Thymus (tissue), 11 donors: Measurements from ENCODE around the gene MFGE8. TPM values are rescaled to one million over a fixed set of nuclear protein-coding genes. Genes with fewer than 3 reads are reported as not detected.
"Not testable (repeated sequence)": the region's sequence is repeated elsewhere in the genome, so short reads cannot be mapped to it uniquely, and the experiment has no call there.

Experiments used
- DNase-seq, 9 donors: peaks; one replicate each; pipeline ENCODE4 v3.0.0-alpha.2; 2013; ENCODE audit warnings: low spot score in 9 of 9, low read depth in 6 of 9, missing footprints in 1 of 9
- H3K27ac ChIP-seq, 2 donors: one replicate each; pipeline ENCODE4 v1.5.1; 2013; ENCODE audit warnings: control low read depth in 1 of 2, low read depth in 1 of 2, low read length in 1 of 2, mild to moderate bottlenecking in 1 of 2, moderate library complexity in 1 of 2
- H3K27me3 ChIP-seq, 2 donors: one replicate each; pipeline ENCODE4 v1.5.1; 2013; ENCODE audit warnings: low read length in 1 of 2; ENCODE audit not compliant: control insufficient read depth in 2 of 2, insufficient read depth in 1 of 2
- H3K36me3 ChIP-seq, 2 donors: one replicate each; pipeline ENCODE4 v1.5.1; 2013; ENCODE audit warnings: low read length in 1 of 2, mild to moderate bottlenecking in 1 of 2, moderate library complexity in 1 of 2; ENCODE audit not compliant: control insufficient read depth in 2 of 2, insufficient read depth in 2 of 2
- H3K4me1 ChIP-seq, 2 donors: one replicate each; pipeline ENCODE4 v1.5.1; 2013; ENCODE audit warnings: low read length in 2 of 2; ENCODE audit not compliant: control insufficient read depth in 2 of 2, insufficient read depth in 2 of 2
- H3K4me3 ChIP-seq, 2 donors: one replicate each; pipeline ENCODE4 v1.5.1; 2013; ENCODE audit warnings: low read length in 2 of 2, control low read depth in 1 of 2, mild to moderate bottlenecking in 1 of 2
- H3K9me3 ChIP-seq, 2 donors: one replicate each; pipeline ENCODE4 v1.5.1; 2013; ENCODE audit warnings: low read length in 1 of 2, mild to moderate bottlenecking in 1 of 2; ENCODE audit not compliant: control insufficient read depth in 2 of 2, insufficient read depth in 1 of 2
- WGBS: extraction: QIAGEN DNeasy Blood & Tissue Kit; methylation state at CpG from one replicate; pipeline ENCODE4 v1.1.7; 2013; 5-methylcytosine and 5-hydroxymethylcytosine counted together
- polyA plus RNA-seq: library from polyadenylated mRNA; stranded (reverse); fragments of 200-250 nt; gene quantifications from one replicate; pipeline ENCODE4 v1.2.3, GENCODE V29; 2013
- total RNA-seq: library from RNA; stranded (reverse); fragments of 120-200 nt; gene quantifications from one replicate; pipeline ENCODE4 v1.2.4, GENCODE V29; 2013
- donor health status: healthy.

The MFGE8 gene
- total and polyA plus RNA-seq, 2 donors, result 21.8 to 84.9 TPM

DNA sequence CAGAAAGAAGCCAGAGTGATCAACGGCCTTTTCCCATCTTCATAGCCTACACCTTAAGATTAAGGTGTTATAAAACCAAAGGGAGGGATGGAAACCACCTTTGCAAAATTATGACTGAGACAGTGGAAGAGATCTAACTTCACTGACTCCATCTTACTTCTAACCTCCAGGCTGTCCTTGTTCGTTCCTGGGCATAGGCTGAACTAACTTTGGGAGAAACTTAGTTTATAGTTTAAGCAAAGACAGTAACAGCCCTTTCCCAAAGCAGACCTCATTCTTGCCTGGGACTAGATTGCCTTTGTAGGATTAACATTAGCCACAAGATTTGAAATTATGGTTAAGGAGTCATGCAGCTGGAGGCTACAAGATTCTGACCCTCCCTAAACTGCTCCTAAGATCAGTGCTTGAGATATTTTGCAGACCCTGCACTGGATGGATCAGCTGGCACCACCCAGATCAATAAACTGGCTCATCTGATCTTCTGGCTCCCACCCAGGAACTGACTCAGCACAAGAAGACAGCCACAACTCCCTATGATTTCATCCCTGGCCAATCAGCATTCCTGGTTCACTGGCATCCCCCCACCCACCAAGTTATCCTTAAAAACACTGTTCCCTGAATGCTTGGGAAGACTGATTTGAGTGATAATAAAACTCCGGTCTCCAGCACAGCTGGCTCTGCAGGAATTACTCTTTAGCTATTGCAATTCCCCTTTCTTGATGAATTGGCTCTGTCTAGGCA lies 16.3 kb upstream of the MFGE8 start:
- H3K9me3 ChIP-seq, H3K36me3 ChIP-seq, H3K4me3 ChIP-seq, H3K4me1 ChIP-seq, H3K27ac ChIP-seq, H3K27me3 ChIP-seq, DNase-seq: not testable (repeated sequence)
- 87% methylated on average over 3 of the region's 3 CpGs for WGBS

DNA sequence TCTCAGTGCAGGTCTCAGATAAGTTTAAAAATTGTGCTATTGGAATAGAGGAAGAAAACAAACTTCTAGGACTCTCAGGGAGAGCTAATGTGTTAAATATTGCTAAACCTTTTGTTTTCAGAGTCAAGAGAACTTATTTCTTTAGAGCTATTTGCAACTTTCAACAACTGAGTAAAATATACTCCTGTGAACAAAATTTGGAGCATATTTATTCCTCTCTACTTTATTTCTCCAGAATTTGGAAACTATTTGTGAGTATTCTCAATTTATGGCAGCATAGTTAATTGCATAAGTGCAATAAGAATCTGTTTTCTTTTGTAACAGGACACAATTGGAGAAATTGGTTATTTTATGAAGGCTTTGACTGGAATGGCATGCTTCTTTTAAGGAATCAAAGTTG lies 15.0 kb upstream of the MFGE8 start:
- H3K36me3 ChIP-seq, H3K9me3 ChIP-seq, DNase-seq, H3K4me3 ChIP-seq, H3K4me1 ChIP-seq, H3K27me3 ChIP-seq, H3K27ac ChIP-seq: not testable (repeated sequence)

DNA sequence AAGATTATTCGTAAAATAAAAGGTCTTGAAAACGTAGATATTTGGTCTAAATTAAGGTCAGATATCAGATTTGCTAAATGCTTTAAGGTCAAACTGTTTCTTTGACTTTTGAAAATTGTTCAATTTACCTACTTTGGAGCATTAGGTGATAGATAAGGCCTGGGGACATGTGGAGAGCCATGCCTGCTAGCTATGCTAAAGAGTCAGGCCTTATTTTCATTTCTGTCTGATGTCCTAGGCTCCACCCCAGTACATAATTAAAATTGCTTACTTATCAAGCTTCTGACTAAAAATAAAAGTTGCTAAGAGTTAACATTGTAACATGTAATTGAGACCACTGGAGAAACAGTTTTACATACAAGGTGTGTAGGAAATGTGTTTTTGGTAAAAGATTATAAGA lies 12.5 kb upstream of the MFGE8 start:
- H3K9me3 ChIP-seq, H3K4me1 ChIP-seq, H3K36me3 ChIP-seq, H3K4me3 ChIP-seq, H3K27me3 ChIP-seq, DNase-seq, H3K27ac ChIP-seq: not testable (repeated sequence)
- WGBS, result 93% methylated on average over 2 of the region's 2 CpGs

DNA sequence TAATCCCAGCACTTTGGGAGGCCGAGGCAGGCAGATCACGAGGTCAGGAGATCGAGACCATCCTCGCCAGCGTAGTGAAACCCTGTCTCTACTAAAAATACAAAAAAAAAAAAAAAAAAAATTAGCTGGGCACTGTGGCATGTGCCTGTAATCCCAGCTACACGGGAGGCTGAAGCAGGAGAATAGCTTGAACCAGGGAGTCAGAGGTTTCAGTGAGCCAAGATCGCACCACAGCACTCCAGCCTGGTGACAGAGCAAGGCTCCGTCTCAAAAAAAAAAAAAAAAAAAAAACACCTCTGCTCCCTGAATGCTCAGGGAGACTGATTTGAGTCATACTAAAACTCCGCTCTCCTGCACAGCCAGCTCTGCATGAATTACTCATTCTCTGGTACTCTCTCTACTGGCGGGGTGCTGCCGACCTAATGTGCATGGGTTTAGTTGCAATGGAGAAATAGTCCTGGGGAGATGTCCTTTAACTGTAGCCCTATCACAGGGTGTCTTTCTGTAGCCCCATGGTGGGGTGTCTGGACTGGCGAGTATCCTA lies 7.8 kb upstream of the MFGE8 start:
- not testable (repeated sequence) for H3K27ac ChIP-seq
- 97% methylated on average over 12 of the region's 12 CpGs for WGBS

DNA sequence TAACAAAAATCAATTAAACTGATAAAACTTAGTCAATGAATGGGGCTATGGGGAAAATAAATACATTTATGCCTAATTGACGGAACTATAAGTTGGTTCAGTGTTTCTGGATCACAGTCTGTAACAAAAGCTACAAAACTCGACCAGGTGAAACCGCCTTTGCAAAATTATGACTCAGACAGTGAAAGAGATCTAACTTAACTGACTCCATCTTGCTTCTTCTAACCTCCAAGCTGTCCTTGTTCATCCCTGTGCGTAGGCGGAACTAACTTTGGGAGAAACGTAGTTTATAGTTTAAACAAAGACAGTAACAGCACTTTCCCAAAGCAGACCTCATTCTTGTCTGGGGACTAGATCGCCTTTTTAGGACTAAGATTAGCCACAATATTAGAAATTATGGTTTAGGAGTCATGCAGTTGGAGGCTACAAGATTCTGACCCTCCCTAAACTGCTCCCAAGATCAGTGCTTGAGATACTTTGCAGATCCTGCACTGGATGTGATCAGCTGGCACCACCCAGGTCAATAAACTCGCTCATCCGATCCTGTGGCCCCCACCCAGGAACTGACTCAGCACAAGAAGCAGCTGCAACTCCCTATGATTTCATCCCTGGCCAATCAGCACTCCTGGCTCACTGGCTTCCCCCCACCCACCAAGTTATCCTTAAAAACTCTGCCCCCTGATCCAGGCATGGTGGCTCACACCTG lies 7.2 kb upstream of the MFGE8 start:
- Histone ChIP-seq H3K4me1 (no peaks in the 10 kb centered on the region), H3K9me3 (no peaks in the 10 kb centered on the region), H3K27ac (no peak overlapping the region), H3K36me3 (no peaks in the 10 kb centered on the region), H3K4me3 (no peak overlapping the region), H3K27me3 (no peaks in the 10 kb centered on the region)
- DNase-seq, result no peak
- WGBS, result 83% methylated on average over 9 of the region's 9 CpGs

More for the DNA sequence above, 7.8 kb upstream of the MFGE8 start:
- H3K4me1 ChIP-seq, DNase-seq, H3K9me3 ChIP-seq, H3K4me3 ChIP-seq, H3K36me3 ChIP-seq, H3K27me3 ChIP-seq: not testable (repeated sequence)

DNA sequence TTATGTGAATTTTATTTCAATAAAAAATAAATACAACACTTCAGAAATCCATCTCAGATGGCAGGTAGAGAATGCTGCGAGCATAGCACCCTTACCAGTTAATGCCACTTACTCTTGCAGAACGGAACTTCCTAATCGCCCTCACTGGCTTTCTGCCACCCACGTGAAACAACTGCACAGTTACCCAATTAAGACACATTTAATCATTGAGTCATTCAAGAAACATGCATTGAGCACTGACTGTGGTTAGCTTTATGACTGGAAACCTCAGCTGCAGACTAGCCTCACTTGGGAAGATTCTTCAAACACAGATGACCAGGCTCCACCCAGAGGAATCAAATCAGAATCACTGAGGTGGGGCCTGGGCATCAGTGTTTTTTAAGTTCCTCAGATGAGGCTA lies 5.6 kb upstream of the MFGE8 start:
- 91% methylated on average over 4 of the region's 4 CpGs for WGBS
- H3K36me3 ChIP-seq, result no peaks in the 10 kb centered on the region
- DNase-seq, result no peak
- no peaks in the 10 kb centered on the region for H3K9me3 ChIP-seq
- no peaks in the 10 kb centered on the region for H3K4me1 ChIP-seq
- H3K4me3 ChIP-seq, result no peak overlapping the region
- H3K27me3 ChIP-seq, result no peaks in the 10 kb centered on the region
- no peak overlapping the region for H3K27ac ChIP-seq

DNA sequence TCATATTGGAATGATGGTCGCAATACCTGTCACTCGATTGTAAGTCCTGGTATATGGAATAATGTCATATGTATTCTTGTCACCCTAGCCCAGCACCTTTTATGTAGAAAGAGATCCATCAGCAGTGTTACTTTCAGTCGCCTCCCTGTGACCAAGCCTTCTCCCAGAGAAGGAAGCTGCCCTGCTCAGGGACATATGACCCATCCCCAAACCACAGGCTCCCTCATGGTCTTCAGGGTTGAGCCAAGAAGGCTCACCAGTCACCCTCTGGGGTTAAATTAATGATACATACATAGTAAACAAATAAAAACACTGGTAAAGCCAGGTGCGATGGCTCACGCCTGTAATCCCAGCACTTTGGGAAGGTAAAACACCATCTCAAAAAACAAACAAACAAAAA lies 4.6 kb upstream of the MFGE8 start:
- no peak for DNase-seq
- whole genome bisulfite sequencing, result 96% methylated on average over 5 of the region's 5 CpGs
- Histone ChIP-seq H3K27me3 (no peaks in the 10 kb centered on the region), H3K27ac (no peak overlapping the region), H3K9me3 (no peaks in the 10 kb centered on the region), H3K4me1 (peaks cover 0 to 5% of the 10 kb centered on the region in 2 donors), H3K36me3 (no peaks in the 10 kb centered on the region), H3K4me3 (no peak overlapping the region)

DNA sequence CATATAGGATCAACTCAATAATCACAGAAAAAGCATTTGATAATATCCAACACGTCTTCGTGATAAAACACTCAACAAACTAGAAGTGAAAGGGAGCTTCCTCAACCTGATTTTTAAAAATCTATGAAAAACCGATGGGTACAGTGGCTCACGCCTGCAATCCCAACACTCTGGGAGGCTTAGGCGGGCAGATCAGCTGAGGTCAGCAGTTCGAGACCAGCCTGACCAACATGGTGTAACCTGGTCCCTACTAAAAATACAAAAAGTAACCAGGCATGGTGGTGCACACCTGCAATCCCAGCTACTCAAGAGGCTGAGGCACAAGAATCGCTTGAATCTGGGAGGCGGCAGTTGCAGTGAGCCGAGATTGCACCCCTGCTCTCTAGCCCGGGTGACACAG lies 2.2 kb upstream of the MFGE8 start:
- DNase-seq, result no peak
- Histone ChIP-seq H3K36me3 (peaks cover 0 to 2% of the 10 kb centered on the region in 2 donors), H3K4me3 (no peak overlapping the region), H3K27me3 (no peaks in the 10 kb centered on the region), H3K9me3 (no peaks in the 10 kb centered on the region), H3K4me1 (peaks cover 14 to 27% of the 10 kb centered on the region in 2 donors), H3K27ac (no peak overlapping the region)
- WGBS, result 97% methylated on average over 10 of the region's 10 CpGs

DNA sequence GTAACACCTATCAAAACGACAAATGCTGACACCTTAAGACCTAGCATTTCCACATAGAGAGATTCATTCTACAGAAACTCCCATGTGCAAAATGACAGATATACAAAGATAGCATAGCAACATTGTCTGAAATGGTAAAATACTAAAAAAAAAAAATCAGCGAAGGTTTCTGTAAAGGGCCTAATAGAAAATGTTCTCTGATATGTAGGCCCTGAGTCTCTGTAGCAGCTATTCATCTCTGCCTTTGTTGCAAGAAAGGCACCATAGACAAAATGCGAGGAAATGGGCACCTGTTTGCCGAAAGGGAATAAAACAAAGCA lies 631 bp upstream of the MFGE8 start:
- H3K4me3 ChIP-seq, result peak overlapping the region in 1 of 2 donors; percentile 85
- peaks cover 6 to 18% of the 10 kb centered on the region in 2 donors for H3K36me3 ChIP-seq
- peak overlapping the region in 1 of 2 donors; percentile 60 for H3K27ac ChIP-seq
- DNase-seq, result no peak
- no peaks in the 10 kb centered on the region for H3K9me3 ChIP-seq
- H3K4me1 ChIP-seq, result peaks cover 14 to 27% of the 10 kb centered on the region in 2 donors
- 68% methylated on average over 4 of the region's 4 CpGs for WGBS
- H3K27me3 ChIP-seq, result no peaks in the 10 kb centered on the region
